Stromal cell of bone marrow (primary cell): ENCODE measurements around the gene EIF3L.

ENCODE experiments used
- DNase-seq: peaks from one replicate; pipeline ENCODE4 v3.0.0-alpha.2; 2012; ENCODE audit warnings: low read depth

Gene EIF3L

DNA sequence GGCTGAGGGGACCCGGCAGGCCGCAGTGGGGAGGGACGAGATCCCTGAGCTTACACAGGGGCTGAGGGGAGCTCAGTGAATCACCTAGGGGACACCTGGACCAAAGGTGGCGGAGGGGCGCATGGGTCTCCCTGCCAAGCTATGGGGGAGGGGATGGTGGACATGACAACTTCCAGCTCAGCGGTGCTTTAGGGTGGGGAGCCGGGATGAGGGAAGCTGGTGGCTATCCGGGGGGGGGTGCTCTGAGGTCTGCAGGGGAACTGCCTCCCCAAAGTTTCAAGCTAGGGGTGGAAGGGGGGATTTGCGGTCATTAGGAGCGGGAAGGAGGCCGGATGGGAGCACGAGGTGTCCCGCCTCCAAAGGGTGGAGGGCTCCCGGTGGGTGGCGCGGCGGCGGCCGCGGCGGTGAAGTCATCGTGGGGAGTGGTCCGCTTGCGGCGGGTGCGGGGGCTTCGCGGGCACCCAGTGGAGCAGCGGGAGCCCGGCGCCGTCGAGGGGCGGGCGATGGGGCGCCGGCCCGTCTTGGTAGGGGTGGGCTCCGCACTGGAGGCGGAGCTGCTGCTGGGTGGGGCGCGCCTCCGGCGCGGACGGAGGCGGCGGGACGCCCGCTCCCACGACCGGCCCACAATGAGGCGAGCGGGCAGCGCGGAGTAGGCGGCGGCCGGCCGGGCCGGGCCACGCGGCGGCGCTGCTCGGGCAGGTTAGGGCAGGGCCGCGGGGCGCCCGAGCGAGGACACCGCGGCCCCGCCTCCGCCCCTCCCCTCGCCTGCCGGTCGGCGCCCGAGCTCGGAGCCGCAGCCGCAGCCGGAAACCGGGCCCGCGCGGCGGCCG lies 56.5 kb downstream of the EIF3L start, which contains the start of gene MICALL1:
Gene MICALL1, plus strand, starts transcription at position 764 of the 830 bp plus-strand sequence. CDS start 126 bp downstream, outside the sequence.
- peak; percentile 45 for DNase-seq

GRCh38 chr22:37906364-37907008 lies 57.3 kb downstream of the EIF3L start:
- no peak for DNase-seq

DNA sequence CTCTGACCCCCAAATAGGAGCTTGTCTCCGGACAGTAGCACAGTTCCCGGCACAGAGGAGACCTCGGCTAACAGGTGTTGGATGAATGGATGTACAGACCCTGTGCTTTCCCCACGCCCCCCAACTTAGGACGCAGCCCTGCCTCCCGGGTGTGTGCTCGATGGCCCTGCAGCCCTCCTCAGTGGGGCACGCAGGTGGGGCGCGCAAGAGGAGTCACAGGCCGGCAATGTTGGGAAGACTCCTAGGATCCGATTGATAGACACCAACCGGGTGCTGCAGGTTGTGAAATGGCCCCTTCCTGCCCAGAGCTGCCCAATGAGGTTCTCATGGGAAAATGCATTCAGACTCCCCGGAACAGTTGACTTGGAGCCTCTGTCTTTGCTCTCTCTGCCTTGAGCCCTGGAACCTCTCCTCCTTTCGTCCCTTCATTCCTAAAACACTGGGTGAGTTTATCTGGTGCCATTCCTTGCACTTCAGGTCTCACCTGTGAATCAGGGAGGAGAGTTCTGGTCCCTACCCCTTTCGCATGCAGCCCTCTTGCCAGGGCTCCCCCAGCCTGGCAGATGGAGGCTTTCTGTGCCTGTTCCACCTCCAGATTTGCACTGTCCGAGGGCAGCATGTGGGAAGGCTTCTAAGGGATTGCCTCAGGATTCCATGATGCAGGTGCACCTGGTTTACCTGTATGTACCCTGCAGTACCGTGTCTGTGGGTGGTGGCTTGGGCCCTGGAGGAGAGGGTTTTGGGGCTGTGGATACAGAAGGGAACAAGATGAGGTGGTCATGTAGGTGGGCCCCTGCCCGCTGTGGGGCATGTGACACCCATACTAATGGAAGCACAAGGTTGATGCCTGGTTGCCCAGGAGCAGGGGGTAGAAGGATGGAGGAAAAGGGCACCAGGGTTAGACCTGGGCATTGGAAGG lies 58.1 kb downstream of the EIF3L start:
- no peak for DNase-seq

- no peak for DNase-seq
Observed at GRCh38 chr22:37909766-37910165, 60.5 kb downstream of the EIF3L start.

DNA sequence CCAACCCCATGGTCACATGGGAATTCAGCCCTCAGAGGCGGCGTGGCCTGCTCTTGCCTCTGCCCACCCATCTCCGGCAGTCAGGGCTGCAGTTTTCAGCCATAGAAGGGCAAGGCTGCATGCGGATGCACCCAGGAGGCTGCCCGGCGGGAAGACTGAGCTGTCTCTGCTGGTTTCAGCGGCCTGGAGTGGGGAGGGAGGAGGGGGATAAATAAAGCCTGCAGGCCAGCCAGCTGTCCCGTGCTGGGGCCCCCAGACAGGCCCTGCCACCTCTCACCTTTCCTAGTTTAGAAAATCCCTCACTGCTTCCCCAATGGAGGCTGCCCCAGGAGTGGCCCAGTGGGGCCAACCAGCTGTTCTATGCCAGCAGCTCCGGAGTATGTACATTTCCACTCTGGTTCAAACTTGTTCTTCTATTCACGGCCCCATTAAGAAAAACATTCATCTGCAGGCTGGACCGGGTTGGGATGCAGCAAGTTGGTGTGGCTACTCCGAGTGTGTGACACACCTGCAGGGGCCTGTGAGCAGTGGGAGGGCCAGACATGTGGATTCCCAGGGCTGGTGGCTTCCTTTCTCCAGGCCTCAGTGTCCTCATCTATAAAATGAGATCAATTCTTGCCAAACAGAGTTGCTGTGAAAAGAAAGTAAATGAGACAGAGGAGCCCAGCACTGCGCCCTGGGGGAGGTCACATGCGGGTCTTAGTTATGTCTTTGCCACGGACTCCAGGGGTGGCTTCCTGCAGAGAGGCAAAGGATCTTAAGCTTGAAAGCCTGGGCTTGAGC lies 61.9 kb downstream of the EIF3L start:
- no peak for DNase-seq

- DNase-seq = no peak
Observed at GRCh38 chr22:37911697-37912096, 62.5 kb downstream of the EIF3L start.

GRCh38 chr22:37912171-37912570 lies 63.0 kb downstream of the EIF3L start:
- no peak for DNase-seq

DNA sequence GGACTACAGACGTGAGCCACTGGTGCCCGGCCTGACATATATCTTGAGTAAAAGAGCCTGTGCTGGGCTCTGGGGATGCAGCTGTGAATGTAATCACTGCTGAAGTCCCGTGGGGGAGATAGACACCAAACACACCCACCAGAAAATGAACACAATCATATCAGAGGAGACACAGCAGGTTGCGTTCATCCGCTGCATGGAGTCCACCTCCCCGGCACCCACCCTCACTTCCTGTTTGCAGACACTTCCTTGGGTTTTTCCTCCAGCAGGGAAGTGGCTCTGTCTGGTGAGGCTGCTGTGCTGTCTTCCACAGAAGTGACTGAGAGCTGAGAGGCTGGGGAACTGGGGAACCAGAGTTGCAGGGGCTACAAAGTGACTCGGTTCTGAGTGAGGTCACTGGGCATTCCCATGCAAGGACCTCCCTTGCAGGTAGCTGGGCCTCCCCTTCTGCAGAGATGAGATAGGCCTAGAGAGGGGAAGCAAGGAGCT lies 64.1 kb downstream of the EIF3L start:
- DNase-seq = no peak

DNA sequence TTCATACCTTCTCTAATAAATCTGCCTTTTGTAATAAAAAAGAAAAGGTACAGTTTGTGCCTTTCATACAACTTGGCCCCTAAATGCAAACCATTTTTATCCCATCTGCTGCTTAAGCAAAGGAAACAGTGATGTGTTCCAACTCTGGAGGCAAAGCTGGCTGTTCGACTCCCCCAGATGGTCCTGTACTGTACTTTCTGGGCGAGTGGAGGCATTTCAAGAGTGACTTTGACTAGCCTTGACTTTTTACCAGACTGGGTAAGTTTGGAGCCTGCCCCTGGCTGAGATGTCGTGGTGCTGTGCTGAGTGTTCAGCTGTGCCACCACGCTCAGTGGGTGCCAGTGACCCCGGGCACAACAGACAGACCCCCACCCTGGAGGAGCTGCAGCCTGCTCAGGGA lies 67.1 kb downstream of the EIF3L start:
- DNase-seq = no peak

DNA sequence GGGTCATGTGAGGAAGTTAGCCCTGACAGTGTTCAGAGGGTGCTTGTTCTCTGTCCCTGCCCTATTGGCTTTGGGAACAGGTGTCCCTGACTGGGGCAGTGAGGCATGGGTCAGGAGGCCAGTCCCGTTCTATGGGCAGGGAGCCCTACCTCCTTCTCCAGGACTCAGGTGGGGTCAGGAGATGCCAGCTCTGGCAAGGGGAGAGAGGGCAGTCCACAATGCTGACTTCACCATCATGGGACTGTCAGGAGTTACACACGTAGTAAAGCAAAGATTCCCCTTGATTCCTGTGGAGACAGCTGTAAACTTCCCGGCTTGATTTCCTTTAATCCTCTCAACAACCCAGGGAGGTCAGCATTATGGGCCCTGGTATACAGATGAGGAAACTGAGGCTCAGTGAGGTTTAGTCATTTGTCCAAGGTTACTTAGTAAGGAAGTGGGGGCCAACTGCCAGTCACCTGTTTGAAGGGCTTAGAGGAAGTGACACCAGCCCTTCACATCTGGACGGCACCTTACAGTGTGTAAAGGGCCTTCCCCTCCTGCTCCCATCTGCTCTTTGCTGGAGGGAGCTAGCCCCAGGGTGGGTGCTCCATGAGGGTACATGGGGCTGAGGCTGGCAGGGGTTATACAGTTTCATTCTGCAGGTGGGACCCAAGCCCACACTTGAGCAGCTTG lies 68.8 kb downstream of the EIF3L start:
- no peak for DNase-seq

- no peak for DNase-seq
Observed at GRCh38 chr22:37918580-37919270, 69.5 kb downstream of the EIF3L start.

- no peak for DNase-seq
Observed at GRCh38 chr22:37920126-37920525, 70.9 kb downstream of the EIF3L start.

DNA sequence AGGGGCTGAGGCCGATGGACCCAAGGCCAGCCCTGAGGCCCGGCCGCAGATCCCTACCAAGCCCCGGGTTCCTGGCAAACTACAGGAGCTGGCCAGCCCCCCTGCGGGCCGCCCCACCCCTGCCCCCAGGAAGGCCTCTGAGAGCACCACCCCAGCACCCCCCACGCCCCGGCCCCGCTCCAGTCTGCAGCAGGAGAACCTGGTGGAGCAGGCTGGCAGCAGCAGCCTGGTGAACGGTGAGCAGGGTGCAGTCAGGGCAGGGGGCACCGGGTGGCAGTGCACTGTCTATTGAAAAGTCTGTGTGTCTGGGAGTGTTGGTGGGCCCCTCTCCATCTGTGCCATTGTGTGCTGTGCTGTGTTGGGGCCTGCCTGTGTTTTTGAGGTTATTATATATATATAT lies 73.0 kb downstream of the EIF3L start:
- DNase-seq = no peak

GRCh38 chr22:37923927-37924326 lies 74.7 kb downstream of the EIF3L start:
- no peak for DNase-seq

- no peak for DNase-seq
Observed at GRCh38 chr22:37924386-37925065, 75.3 kb downstream of the EIF3L start.

GRCh38 chr22:37925330-37925729 lies 76.1 kb downstream of the EIF3L start:
- no peak for DNase-seq

- DNase-seq = no peak
Observed at GRCh38 chr22:37925767-37926166, 76.5 kb downstream of the EIF3L start.

DNA sequence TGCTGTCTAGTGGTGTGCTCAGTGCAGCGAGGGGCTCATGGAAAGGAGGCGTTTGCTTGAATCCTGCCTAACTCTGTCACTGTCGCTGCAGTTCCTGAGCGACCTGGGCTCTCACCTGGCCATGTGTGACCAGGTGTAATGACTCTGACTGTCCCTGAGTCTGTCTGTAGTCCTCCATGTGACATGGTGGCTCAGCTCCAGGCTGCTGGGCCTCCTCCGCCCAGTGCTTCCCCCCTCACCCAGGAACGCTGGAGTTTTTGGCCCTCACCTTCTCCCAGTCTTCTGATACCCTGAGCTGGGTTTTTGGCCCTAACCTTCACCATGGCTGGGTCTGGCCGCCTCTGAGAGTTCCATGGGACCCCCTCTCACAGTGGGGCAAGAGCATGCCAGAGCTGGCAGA lies 77.1 kb downstream of the EIF3L start:
- DNase-seq = no peak

- DNase-seq = no peak
Observed at GRCh38 chr22:37926771-37927636, 77.8 kb downstream of the EIF3L start.
